K562 treated with DMSO at 1 percent for 48 hours (cell line): Measurements from ENCODE around the gene GRIN2D. TPM values are rescaled to one million over a fixed set of nuclear protein-coding genes. Genes with fewer than 3 reads are reported as not detected.

ENCODE experiments used
- total RNA-seq: library from RNA; unstranded; fragments of 300-600 nt; gene quantifications from 2 replicates; pipeline ENCODE4 v1.2.3, GENCODE V29; 2022; ENCODE audit warnings: low replicate concordance; ENCODE audit errors: extremely low read depth

GRIN2D gene
- not detected in 2 replicates for total RNA-seq

DNA sequence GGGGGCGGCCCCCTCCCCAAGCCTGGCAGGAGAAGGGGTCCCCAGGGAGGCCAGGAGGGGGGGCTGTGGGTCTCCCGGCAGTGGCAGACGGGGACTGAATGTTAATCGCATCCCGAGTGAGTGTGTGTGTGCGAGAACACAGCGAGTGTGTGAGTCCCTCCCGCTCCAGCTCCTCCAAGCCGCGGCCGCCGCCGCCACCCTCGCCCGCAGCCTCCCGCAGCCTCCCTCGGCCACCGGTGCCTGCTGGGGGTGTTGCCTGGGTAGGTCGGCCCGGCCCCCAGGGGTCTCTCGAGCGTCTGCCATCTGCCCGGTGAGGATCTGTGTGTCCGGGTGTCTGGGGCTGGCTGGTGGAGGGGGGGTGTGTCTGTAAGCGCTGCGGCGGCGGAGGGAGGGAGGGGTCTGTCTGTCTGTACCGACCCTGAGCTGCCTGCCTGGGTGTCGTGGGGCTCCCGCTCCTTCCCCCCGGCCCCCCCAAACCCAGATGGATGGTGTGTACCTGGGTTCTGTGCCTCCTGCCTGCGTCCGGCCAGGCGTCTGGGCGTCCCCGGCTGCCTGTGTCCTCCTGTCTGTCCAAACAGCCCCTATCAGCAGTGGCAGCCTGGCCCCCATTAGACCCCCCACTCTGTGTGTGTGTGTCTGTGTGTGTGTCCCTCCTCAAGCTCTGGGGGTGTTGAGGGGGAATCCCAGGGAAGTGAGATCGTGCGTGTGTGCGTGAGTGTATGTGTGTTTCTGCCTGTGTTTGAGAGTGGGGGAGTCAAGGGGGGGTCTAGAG is at the start of gene GRIN2D:
TSS of gene GRIN2D (plus strand) at position 110 of the 772 bp plus-strand sequence. CDS start 4,725 bp downstream, outside the sequence.

DNA sequence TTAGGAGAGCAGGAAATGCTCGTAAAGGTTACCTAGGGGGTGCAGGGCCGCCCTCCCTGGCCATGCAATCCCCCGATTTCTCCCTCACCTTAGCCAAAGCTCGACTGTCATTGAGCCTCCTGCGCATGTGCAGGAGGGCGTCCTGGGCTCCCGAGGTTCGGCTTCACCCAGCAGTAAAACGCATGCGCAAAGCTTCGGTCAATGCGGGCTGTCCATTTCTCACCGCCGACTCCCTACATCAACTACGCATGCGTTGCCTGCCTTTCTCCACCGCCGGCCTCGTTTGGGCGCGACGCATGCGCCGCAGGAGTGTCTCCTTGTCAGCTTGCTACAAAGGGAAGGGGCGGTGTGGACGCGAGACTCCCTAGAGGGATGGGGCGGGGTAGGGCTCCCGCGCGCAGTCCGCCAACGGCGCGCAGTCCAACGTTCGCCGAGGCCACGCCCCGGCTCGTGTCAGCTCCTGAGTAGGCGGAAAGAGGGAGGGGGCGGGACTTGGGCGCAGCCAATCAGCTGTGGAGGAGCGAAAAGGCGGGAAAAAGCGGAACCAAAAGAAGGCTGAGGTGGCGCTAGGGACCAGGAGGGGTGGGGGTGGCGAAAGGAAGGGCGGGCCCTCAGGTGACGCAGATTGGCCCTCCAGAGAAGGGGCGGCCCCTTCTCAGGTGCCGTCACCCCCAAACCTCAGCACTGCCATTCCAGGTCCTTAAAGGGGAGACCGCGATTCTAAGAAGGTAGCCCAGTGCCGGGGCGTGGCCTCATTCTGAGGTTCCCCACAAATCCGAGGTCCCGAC is 29.5 kb upstream of the GRIN2D start, which contains the start of the genes SYNGR4 and TMEM143:
TSS of gene SYNGR4 (plus strand) at position 558 of the 788 bp plus-strand sequence. CDS start 1,476 bp downstream, outside the sequence.
TSS of gene TMEM143 (minus strand) at position 131 of the 788 bp plus-strand sequence. CDS start at position 111, 20 bp downstream.

DNA sequence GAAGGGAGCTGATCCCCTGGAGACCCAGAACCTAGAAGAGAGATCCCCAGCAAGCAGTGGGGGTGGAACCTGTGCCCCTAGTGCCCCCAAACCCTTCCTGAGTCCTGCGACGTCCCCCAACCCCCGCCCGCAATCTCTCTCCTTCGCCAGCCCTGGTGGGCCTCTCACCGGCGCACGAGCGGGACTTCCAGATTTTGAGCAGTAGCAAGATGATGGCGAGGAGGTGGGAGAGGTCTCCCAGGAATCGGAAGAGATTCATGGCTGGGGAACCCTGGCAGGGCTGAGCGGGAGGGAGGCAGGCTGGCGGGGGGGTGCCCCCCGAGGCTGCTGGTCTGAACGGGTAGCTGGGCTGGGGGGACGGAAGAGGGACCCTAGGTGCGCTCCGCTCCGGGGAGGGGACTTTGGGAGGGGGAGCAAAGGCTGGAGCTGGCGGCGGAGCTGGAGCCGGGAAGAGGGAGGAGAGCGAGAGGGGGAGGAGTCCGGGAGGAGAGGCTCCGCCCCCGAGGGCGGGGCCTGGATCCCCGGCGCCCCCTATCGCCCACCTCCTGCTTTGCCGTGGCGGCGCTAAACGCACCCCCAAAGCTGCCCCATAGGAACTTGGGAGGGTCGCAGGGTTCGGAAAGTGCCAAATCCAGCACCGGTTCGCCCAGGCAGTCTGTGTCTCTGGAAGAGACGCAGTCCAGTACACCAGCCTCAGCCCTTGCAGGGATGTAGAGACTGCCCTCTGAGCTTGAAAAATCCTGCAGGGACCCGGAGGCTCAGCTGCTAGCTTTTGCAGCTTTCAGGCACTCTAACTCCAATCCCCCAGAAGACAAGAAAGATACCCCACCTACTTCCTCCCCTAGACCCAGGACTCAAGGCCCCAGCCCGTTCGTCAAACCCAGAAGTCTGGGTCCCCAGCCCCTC is 2.1 kb upstream of the GRIN2D start, which contains the start of gene KDELR1:
TSS of gene KDELR1 (minus strand) at position 452 of the 906 bp plus-strand sequence. CDS start at position 259, 193 bp downstream.

Other genes with a start within 250 kb of the GRIN2D start
- gene LIG1, start 223.3 kb upstream of the GRIN2D start, total RNA-seq: not detected in 2 replicates
- gene ZSWIM9, start 223.0 kb upstream of the GRIN2D start, total RNA-seq: not detected in 2 replicates
- gene CARD8, start 137.8 kb upstream of the GRIN2D start, total RNA-seq: not detected in 2 replicates
- gene ZNF114, start 123.6 kb upstream of the GRIN2D start, total RNA-seq: not detected in 2 replicates
- not detected in 2 replicates for gene EMP3, start 68.1 kb upstream of the GRIN2D start, total RNA-seq
- not detected in 2 replicates for gene TMEM143, start 29.7 kb upstream of the GRIN2D start, total RNA-seq
- not detected in 2 replicates for gene SYNGR4, start 29.3 kb upstream of the GRIN2D start, total RNA-seq
- gene KDELR1, start 2.1 kb upstream of the GRIN2D start, total RNA-seq: not detected in 2 replicates
- gene GRWD1, start 52.3 kb downstream of the GRIN2D start, total RNA-seq: not detected in 2 replicates
- not detected in 2 replicates for gene KCNJ14, start 61.9 kb downstream of the GRIN2D start, total RNA-seq
- 369 TPM in 1 of 2 replicates, not detected in the other for gene CYTH2, start 75.7 kb downstream of the GRIN2D start, total RNA-seq
- not detected in 2 replicates for gene LMTK3, start 118.2 kb downstream of the GRIN2D start, total RNA-seq
- gene SULT2B1, start 158.5 kb downstream of the GRIN2D start, total RNA-seq: not detected in 2 replicates
- gene SPACA4, start 213.1 kb downstream of the GRIN2D start, total RNA-seq: not detected in 2 replicates
- gene FAM83E, start 221.4 kb downstream of the GRIN2D start, total RNA-seq: not detected in 2 replicates
- gene RPL18, start 225.5 kb downstream of the GRIN2D start, total RNA-seq: 1,825 and 4,740 TPM in 2 replicates
- not detected in 2 replicates for gene SPHK2, start 225.8 kb downstream of the GRIN2D start, total RNA-seq
- gene DBP, start 243.7 kb downstream of the GRIN2D start, total RNA-seq: not detected in 2 replicates